ENCODE measurements around the gene AK1.

GRCh38 chr9:127850286-127850830 is 27.1 kb downstream of the AK1 start:
- TF ChIP-seq CTCF (conservative IDR thresholded peaks at IDR 0.05): no peak
- TF ChIP-seq ZFX (IDR thresholded peaks at IDR 0.05): no peak

Measured in C4-2B (cell line).